ENCODE measurements around the gene C1GALT1.

GRCh38 chr7:7134046-7134445 lies 48.3 kb upstream of the C1GALT1 start:
- TF ChIP-seq CTCF (optimal IDR thresholded peaks at IDR 0.05 in 1 of 3, IDR thresholded peaks at IDR 0.05 in 1 of 3, conservative IDR thresholded peaks at IDR 0.05 in 1 of 3; ENCODE audit: extremely low read depth in 1 of 3, insufficient read depth in 2 of 3, low read length in 3 of 3) (no peak), EZH2 (IDR thresholded peaks at IDR 0.05; ENCODE audit: low read length) (no peak)

Measured in keratinocyte (primary cell).